ENCODE results near the gene SAMD9. TPM values are rescaled to one million over a fixed set of nuclear protein-coding genes. Genes with fewer than 3 reads are reported as not detected.

Gene SAMD9
- total RNA-seq, 1 experiment from 2014 or later, result 12.1 TPM

DNA sequence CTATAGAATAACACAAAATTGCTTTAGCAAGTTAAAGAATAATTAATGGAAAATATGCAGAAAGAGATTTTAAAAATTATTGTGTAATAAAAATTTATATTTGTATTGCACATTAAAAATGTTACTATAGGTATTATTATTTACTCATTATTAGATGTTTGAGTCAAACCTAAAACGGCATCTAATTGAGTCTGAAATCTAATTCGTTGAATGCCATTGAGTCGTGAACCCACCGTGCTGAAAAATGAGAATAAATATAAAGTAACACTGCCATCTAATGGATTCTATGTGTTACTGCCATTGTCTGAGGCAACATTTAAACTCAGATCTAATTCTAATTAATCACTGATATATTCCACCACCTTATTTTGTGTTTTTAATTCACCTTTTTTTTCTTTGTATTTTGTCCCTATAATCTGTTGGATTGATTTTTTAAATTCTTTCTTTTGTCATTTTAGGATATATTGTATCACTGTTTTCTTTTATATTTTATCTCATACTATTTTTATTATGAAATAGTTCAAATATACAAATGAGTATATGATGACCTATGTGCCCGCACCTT lies 62.2 kb downstream of the SAMD9 start:
- Histone ChIP-seq H3K36me3 (ENCODE audit: low read depth) (no peaks in the 10 kb centered on the region), H3F3A (ENCODE audit: insufficient read depth, low read depth) (no peaks in the 10 kb centered on the region), H3K79me2 (ENCODE audit: low read depth) (no peaks in the 10 kb centered on the region), H2AFZ (no peak overlapping the region), H3K4me3 (no peak overlapping the region), H3K4me2 (no peak overlapping the region), H3K4me1 (replicated peaks; ENCODE audit: insufficient read depth) (no peaks in the 10 kb centered on the region), H3K27me3 (ENCODE audit: insufficient read depth, low read depth) (no peaks in the 10 kb centered on the region), H3K9me3 (ENCODE audit: insufficient read depth, low read depth) (no peaks in the 10 kb centered on the region), H3K9me2 (ENCODE audit: insufficient read depth) (no peaks in the 10 kb centered on the region), H3K27ac (no peak overlapping the region), H4K20me1 (ENCODE audit: insufficient read depth) (no peaks in the 10 kb centered on the region)
- BruUV-seq (replicated peaks), result no TSS peak
- ChIA-PET CTCF (no interaction called here), POLR2A (ENCODE audit: unreplicated experiment) (no interaction called here)
- DNase-seq, result peak in 1 of 2 experiments; percentile 50
- TF ChIP-seq, protein P1, sequence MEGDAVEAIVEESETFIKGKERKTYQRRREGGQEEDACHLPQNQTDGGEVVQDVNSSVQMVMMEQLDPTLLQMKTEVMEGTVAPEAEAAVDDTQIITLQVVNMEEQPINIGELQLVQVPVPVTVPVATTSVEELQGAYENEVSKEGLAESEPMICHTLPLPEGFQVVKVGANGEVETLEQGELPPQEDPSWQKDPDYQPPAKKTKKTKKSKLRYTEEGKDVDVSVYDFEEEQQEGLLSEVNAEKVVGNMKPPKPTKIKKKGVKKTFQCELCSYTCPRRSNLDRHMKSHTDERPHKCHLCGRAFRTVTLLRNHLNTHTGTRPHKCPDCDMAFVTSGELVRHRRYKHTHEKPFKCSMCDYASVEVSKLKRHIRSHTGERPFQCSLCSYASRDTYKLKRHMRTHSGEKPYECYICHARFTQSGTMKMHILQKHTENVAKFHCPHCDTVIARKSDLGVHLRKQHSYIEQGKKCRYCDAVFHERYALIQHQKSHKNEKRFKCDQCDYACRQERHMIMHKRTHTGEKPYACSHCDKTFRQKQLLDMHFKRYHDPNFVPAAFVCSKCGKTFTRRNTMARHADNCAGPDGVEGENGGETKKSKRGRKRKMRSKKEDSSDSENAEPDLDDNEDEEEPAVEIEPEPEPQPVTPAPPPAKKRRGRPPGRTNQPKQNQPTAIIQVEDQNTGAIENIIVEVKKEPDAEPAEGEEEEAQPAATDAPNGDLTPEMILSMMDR (conservative IDR thresholded peaks at IDR 0.05), result peak; percentile 87
- no peak for TF ChIP-seq EZH2 (IDR thresholded peaks at IDR 0.05; ENCODE audit: low read depth)
- intact Hi-C loops (cut with micrococcal nuclease; ENCODE audit: unreplicated experiment), result loop anchor here (1.0 to 5.0 kb wide), 8 partner anchors 153 to 608 kb away; partner anchors contain the start of genes GATAD1, PEX1 and RBM48

DNA sequence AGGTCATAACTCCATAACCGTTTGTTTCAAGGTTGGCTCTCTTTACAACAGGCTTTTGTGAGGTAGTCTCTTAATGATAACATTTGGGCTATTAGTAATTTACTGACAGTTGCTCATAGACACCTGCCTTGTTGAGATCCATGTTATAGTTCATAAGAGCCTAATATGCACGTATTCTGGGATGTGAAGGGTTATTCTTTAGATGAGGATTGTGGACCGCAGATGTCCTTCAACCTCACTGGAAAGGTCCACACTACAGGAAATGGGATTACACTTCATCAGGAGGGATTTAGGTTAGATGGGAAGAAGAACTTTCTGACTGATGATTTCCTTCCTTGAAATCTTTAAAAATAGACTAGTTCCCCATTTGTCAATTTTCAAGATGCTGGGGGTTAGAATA lies 62.8 kb downstream of the SAMD9 start:
- intact Hi-C loops (cut with micrococcal nuclease; ENCODE audit: unreplicated experiment), result loop anchor here (1.0 to 5.0 kb wide), 8 partner anchors 153 to 608 kb away; partner anchors contain the start of genes GATAD1, PEX1 and RBM48
- H2AFZ ChIP-seq, result no peak overlapping the region
- ChIA-PET POLR2A (ENCODE audit: unreplicated experiment) (no interaction called here), CTCF (no interaction called here)
- no peaks in the 10 kb centered on the region for H3F3A ChIP-seq (ENCODE audit: insufficient read depth, low read depth)
- no peaks in the 10 kb centered on the region for H3K9me3 ChIP-seq (ENCODE audit: insufficient read depth, low read depth)
- H3K36me3 ChIP-seq (ENCODE audit: low read depth), result no peaks in the 10 kb centered on the region
- no peak overlapping the region for H3K4me3 ChIP-seq
- TF ChIP-seq, protein P1 (conservative IDR thresholded peaks at IDR 0.05), result no peak
- no peak for TF ChIP-seq EZH2 (IDR thresholded peaks at IDR 0.05; ENCODE audit: low read depth)
- no TSS peak for BruUV-seq (replicated peaks)
- H3K4me2 ChIP-seq, result no peak overlapping the region
- no peaks in the 10 kb centered on the region for H3K9me2 ChIP-seq (ENCODE audit: insufficient read depth)
- no peaks in the 10 kb centered on the region for H3K79me2 ChIP-seq (ENCODE audit: low read depth)
- H3K27ac ChIP-seq, result no peak overlapping the region
- H4K20me1 ChIP-seq (ENCODE audit: insufficient read depth), result no peaks in the 10 kb centered on the region
- no peaks in the 10 kb centered on the region for H3K4me1 ChIP-seq (replicated peaks; ENCODE audit: insufficient read depth)
- no peak for DNase-seq
- no peaks in the 10 kb centered on the region for H3K27me3 ChIP-seq (ENCODE audit: insufficient read depth, low read depth)

DNA sequence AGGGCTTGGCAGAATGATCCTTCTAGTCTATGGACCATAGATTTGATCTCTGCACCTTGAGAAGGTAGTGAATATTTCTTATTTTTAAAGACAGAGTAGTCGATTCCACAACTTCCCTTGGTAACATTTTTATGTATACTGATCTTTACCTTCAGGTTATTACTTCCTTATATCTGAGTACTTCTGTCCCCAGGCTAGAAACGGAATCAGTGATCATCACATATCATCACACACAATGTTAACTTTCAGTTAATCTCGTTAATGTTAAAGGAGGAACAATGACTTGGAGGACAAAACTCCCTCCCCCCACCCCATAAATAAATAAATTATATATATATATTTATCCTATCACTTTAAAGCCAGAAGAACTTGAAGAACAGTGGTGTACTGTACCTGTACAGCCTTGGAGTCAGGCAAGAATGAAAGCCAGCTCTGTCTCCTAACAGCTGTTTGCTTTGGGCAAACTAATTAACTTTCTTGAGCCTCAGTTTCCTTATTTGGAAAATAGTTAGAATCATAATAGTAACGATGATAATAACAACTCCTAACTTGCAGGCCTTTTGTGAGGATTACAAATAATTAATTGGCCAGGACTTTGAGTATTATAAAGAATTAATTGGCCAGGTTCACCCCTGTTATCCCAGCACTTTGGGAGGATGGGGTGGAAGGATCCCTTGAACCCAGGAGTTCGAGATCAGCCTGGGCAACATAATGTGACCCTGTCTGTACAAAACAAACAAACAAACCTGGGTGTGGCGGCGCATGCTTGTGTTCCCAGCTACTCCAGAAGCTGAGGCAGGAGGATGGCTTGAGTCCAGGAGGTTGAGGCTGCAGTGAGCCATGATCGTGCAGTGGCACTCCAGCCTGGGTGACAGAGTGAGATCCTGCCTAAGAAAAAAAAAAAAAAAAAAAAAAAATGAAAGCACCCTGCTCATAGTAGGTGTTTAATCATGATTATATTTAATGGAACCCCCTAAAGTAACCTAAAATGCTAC lies 63.5 kb downstream of the SAMD9 start:
- BruUV-seq (replicated peaks), result no TSS peak
- no peaks in the 10 kb centered on the region for H3K79me2 ChIP-seq (ENCODE audit: low read depth)
- H4K20me1 ChIP-seq (ENCODE audit: insufficient read depth), result no peaks in the 10 kb centered on the region
- H3K36me3 ChIP-seq (ENCODE audit: low read depth), result no peaks in the 10 kb centered on the region
- H2AFZ ChIP-seq, result no peak overlapping the region
- H3K27me3 ChIP-seq (ENCODE audit: insufficient read depth, low read depth), result no peaks in the 10 kb centered on the region
- no peaks in the 10 kb centered on the region for H3K9me2 ChIP-seq (ENCODE audit: insufficient read depth)
- DNase-seq, result no peak
- H3K4me3 ChIP-seq, result no peak overlapping the region
- no peak overlapping the region for H3K27ac ChIP-seq
- H3K4me1 ChIP-seq (replicated peaks; ENCODE audit: insufficient read depth), result no peaks in the 10 kb centered on the region
- POLR2A ChIA-PET (ENCODE audit: unreplicated experiment), result no interaction called here
- no peak overlapping the region for H3K4me2 ChIP-seq
- TF ChIP-seq, protein P1 (conservative IDR thresholded peaks at IDR 0.05), result no peak
- no peak for TF ChIP-seq EZH2 (IDR thresholded peaks at IDR 0.05; ENCODE audit: low read depth)
- no peaks in the 10 kb centered on the region for H3K9me3 ChIP-seq (ENCODE audit: insufficient read depth, low read depth)
- CTCF ChIA-PET, result no interaction called here
- intact Hi-C loops (cut with micrococcal nuclease; ENCODE audit: unreplicated experiment), result loop anchor here (2.0 kb wide), 2 partner anchors 175 to 363 kb away; no protein-coding TSS in a partner anchor
- H3F3A ChIP-seq (ENCODE audit: insufficient read depth, low read depth), result no peaks in the 10 kb centered on the region
